GM18519 (cell line): ENCODE data around the gene SMCO4.
A peak's percentile ranks its signal among the peaks of the same experiment; 100 is the strongest.

Source experiments
- ATAC-seq: cut with Tn5 transposase; IDR thresholded peaks from one replicate; pipeline ENCODE4 v1.9.1; 2021; ENCODE audit warnings: mild to moderate bottlenecking, moderate library complexity; ENCODE audit not compliant: unreplicated experiment, low FRiP score

Gene SMCO4

GRCh38 chr11:93563857-93564256 is 20.7 kb upstream of the SMCO4 start:
- ATAC-seq = no peak

DNA sequence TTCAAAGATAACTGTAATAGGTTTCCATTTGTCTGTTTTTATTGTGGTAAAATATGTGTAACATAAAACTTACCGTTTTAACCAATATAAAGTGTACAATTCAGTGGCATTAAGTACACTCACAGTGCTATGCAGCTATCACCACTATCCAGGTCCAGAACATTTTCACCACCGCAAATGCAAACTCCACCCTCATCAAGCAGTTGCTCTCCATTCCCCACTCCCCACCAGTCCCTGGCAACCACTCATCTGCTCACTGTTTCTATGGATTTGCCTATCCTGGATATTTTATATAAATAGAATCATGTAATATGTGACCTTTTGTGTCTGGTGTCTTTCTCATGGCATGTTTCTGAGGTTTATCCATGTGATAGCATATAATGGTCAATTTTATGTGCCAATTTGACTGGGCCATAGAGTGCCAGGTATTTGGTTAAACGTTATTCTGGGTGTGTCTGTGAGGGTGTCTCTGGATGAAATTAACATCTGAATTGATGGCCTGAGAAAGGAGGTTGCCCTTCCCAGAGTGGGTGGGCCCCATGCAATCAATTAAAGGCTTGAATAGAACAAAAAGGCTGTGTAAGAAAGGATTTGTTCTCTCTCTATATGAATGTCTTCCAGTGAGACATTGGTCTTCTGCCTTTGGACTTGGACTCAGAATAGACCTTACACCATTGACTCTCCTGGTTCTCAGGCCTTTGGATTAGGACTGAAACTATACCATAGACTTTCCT is 17.2 kb upstream of the SMCO4 start:
- ATAC-seq = no peak

- ATAC-seq = no peak
These were observed 16.5 kb upstream of the SMCO4 start for GRCh38 chr11:93559681-93560080.

DNA sequence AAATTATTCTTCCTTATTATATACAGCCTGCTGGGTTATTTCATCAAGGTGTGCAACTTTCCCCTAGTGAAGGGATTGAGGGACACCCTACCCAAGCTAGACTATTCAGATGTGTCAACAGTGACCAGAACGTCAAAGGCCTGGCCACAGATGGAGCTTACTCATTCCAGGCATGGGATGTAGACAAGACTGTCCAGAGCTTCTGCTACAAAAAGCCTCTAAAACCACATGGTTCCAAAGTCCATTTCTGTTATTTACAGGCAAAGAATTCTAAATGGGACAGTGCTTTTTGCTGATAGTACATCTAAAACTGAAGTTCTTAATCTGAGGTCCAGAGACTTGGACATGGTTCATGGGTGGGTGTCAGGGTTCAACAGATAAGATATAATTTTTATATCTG is 9.7 kb upstream of the SMCO4 start:
- ATAC-seq = no peak

DNA sequence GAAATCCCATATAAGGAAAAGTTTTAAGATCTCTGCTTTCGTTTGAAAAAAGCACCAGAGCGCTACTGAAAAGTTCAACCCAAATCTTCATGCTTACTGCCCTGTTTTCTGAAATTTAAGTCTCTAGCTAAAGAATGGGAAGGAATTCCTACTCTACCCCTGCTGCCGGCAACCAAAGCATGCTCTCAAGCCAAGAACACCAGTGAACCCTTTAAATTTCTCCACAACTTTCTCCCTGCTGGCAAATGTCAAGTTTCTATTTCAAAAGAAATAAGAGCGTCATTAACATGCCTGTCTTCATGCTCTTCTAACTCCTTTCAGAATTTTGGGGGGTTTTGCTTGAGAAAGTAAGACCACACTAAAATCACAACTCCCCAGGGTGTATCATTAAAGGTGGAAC is 6.8 kb upstream of the SMCO4 start:
- ATAC-seq = no peak

DNA sequence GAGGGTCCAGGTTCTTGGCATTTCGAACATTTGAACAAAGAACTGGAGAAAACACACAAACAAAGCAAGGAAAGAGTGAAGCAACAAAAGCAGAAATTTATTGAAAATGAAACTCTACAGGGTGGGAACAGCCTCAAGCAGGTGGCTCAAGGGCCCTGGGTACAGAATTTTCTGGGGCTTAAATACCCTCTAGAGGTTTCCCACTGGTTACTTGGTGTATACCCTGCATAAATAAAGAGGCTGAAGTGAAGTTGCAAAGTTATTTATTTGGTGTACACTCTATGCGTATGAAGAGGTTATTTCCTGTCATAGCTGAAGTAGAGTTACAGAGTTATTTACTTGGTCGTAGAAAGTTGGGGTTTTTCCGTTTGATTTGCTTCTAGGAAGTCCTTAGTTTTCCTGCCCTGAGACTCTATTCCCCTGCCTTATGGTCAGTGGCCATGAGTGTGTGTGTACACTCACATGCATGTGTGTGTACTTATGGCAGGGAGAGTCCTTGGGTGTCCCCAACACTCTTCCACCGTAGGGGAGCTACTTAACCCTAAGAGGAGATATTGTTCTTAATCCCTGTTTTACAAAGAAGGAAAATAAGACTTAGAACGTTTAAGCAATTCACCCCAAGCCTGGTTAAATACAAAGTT is 5.6 kb upstream of the SMCO4 start:
- ATAC-seq = no peak

GRCh38 chr11:93547773-93548172 is 4.6 kb upstream of the SMCO4 start:
- ATAC-seq = no peak

- ATAC-seq = no peak
These were observed 3.8 kb upstream of the SMCO4 start for GRCh38 chr11:93547028-93547427.

DNA sequence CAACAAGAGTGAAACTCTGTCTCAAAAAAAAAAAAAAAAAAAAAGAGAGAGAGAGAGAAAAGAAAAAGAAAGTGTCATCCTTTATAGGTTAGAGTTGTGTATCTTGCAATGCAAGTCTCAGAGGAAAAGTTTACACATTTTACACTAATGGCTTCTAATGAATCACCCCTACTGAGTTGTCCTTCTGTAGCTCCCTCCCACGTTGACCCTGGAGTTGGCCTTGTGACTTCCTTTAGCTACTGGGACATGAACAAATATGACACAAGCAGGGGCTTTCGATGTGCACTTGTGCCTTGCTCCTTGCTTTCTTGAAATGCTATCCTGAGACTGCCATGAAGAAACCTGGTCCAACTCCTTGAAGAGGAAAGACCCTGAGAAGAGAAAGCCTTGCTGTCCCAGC is 2.4 kb upstream of the SMCO4 start:
- no peak for ATAC-seq

DNA sequence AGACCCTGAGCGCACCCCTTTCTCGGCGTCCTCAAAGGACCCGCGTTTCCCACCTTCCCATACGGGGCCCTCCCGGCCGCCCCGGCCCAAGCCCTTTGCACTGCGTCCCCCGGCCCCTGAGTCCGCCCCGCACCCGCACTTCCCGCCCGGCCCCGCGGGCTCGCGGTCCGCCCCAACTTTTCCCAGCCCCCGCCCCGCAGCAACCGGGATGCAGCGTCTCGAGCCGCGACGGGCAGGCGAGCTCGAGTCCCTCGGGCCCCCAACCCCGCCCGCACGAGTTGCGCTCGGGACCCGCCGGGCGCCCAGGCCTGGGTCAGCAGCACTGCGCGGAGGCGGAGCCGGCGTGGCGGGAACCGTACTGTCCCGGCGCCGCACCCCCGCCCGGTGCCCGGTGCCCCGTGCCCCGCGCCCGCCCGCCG is 371 bp downstream of the SMCO4 start:
- peak; percentile 18 for ATAC-seq

DNA sequence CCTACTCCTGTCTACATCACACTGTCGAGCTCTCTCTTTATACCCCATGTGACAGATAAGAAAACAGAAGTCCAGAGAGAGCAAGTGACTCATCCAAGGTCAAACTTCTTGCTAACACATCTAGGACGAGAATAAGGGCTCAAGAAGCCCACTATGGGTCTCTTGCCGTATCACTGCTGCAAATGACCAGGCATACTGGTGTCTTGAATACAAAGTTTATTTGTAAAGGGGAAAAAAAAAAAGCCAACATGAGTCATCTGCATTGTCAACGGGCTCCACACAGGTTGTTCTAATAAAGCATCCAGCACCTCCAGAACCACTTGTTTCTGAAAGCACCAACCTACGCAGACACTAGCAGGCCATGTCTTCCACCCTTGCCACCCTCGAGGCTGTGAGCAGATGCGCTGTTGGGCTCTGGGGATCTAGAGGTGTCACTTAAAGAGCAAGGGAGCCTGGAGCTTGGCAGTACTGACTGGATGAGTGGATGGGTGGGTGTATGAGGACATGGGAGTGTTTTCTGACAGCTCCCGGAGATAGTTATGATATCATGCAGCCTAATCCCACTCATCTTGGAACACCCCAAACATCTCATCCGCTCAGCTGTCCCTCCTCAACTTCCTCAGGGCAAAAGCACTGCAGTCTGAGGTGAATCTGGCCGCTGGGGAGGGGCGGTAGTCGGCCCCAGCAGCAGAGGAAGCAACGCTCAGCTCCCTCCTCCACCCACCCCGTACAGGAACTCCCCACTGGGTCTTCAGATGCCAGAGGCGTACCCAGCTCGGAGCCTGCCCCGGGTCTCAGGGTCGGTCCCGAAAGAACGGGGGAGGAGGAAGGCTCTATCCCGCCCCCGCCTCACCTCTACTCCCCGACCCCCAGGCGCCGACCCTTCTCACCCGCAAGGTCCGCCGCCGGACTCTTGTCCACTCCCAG is 1.0 kb downstream of the SMCO4 start:
- ATAC-seq = peak; percentile 39

DNA sequence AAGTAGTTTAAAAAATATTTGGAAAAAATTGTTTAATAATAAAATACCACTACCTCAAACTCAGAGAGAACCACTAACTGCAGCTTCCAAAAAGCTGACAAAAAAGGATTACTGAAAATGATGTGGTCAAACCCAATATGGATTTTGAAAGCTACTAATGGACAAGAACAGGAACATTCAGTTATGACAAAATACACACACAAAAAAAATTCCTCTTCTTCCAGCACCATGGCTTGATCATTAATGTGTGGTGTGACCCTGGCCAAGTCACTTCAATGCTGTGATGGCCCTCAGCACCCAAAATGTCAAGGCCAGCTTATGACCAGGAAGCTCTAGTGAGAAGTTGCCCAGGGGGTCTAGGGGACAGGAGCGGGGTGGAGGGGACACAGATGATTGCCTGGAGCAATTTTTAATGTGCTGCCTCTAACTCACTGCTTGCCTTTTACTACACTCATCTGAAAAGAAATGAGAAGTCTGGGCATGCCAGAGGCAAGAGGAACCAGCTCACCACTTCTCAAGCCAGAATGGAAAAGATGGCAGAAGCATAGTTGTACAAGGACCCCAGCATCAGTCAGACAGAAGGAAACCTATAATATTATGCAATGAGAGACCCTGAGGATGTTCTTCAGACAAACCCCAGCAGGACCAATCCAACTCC is 2.2 kb downstream of the SMCO4 start:
- no peak for ATAC-seq

GRCh38 chr11:93540337-93540736 is 2.9 kb downstream of the SMCO4 start:
- no peak for ATAC-seq

DNA sequence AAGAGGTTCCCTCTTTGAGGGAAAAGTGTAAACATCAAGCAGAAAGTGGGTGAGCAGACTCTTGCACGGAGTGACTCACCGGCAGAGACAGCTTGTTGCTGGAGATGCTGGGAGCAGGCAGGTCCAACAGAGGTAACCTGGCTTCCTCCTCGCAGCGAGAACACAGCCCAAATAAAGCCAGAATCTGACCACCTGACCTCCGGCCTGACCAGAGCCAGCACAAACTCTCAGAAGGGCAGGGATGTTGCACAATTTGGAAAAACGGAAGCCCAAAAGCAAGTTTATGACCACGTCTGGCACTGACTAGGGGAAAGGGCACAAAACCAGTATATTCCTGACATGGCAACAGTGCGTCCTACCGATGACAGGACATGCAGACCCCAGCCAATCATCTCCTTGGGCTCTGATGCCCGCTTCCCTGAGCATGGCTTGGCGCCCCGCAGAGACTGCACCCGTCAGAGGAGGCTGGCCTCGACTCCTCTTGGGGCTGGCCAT is 5.4 kb downstream of the SMCO4 start:
- ATAC-seq = no peak

DNA sequence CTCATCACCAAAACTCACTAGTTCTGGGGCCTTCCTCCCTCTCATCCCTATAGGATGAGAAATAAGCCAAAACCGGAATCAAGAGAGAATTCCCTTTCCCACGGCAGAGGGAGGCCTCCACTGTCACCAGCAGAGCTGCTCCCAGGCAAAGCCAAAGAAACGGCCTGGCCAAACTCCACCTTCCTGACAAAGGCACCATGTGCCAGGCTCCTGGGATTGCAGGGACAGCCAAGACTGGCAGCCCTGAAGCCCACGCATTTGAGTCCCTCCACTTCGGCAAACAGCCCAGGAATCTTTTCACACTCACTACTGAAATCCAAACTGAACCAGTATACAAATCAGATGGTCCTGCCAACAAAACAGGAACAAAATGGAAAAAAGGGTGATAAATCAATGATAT is 6.1 kb downstream of the SMCO4 start:
- no peak for ATAC-seq

DNA sequence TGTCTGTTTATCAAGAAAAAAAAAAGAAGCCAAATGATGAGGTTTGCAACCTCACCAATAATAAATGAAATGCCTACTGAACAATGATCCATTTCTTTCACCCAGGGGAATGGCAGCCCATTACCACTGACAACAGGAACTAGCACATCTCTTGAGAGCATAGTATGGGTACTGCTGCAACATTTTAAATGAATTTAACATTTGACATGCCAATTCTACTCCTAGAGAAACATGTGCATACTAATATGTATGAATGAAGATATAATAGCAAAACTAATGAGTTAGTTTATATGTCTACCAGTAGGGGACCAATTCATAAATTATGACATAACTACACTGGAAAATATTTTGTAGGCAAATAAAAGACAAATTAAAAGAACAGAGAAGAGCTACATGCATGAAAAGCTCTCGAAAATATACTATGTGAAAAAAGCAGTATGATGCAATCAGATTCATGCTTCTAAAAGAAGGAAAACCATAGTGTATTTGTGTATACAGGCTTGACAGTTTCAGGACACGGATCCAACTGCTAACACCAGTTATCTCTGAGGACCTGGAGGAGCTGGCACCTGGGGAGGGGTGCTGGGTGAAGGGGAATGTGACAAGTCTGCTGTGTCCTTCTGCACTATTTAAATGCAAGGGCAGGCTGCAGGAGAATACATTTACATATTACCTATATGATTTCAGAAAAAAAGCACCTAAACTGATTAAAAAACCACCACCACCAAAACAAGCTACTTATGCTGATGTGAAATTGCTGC is 6.9 kb downstream of the SMCO4 start:
- ATAC-seq = peak; percentile 4

DNA sequence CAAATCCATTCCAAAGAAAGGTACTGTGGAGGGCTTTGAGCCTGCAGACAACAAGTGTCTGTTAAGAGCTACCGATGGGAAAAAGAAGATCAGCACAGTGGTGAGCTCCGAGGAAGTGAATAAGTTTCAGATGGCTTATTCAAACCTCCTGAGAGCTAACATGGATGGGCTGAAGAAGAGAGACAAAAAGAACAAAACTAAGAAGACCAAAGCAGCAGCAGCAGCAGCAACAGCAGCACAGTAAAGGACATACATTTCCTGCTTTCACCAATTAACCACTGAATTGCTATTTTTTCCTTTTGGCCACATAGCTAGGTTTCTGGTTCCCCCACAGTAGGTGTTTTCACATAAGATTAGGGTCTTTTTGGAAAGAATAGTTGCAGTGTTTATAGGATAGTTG is 7.6 kb downstream of the SMCO4 start:
- peak; percentile 34 for ATAC-seq

GRCh38 chr11:93532806-93533205 is 10.4 kb downstream of the SMCO4 start:
- no peak for ATAC-seq

- no peak for ATAC-seq
These were observed 10.9 kb downstream of the SMCO4 start for GRCh38 chr11:93532281-93532789.

- ATAC-seq = no peak
These were observed 12.7 kb downstream of the SMCO4 start for GRCh38 chr11:93530468-93530826.
